A204.1 (cell line): ENCODE results near the gene ZNF155.
A peak's percentile ranks its signal among the peaks of the same experiment; 100 is the strongest.
"Not testable (repeated sequence)": the region's sequence is repeated elsewhere in the genome, so short reads cannot be mapped to it uniquely, and the experiment has no call there.

Experiments used
- FAIRE-seq: peaks from 2 replicates; lab custom pipeline; 2012; peaks lifted over from hg19 to GRCh38; lab: Jason Lieb, UNC

The ZNF155 gene

GRCh38 chr19:43983912-43984686 is at the start of gene ZNF155:
ZNF155 (plus strand) TSS chr19:43984188; CDS start chr19:43988544, 4,356 bp downstream.
- FAIRE-seq = peak; percentile 98

GRCh38 chr19:43934985-43935708 is 48.8 kb upstream of the ZNF155 start, which contains the start of gene ZNF45:
ZNF45 (minus strand) TSS chr19:43935282; CDS start chr19:43922185, 13,097 bp downstream.
- peak; percentile 70 for FAIRE-seq

DNA sequence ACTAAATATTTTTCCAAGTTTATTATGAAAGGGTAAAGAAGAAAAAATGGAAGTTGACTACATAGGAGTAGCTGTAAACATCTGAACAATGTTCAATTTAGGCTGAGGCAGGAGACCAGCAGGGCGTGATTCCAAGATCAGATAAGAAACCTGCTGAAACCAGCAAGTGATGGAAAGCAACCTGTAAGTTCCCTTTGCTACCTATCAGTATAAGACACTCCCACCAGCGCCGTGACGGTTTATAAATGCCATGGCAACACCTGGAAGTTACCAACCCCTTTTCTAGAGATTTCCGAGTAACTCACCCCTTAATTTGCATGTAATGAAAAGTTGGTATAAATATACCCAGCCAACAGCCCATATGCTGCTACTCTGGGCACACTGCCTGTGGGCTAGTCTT is 47.8 kb upstream of the ZNF155 start:
- no peak for FAIRE-seq

DNA sequence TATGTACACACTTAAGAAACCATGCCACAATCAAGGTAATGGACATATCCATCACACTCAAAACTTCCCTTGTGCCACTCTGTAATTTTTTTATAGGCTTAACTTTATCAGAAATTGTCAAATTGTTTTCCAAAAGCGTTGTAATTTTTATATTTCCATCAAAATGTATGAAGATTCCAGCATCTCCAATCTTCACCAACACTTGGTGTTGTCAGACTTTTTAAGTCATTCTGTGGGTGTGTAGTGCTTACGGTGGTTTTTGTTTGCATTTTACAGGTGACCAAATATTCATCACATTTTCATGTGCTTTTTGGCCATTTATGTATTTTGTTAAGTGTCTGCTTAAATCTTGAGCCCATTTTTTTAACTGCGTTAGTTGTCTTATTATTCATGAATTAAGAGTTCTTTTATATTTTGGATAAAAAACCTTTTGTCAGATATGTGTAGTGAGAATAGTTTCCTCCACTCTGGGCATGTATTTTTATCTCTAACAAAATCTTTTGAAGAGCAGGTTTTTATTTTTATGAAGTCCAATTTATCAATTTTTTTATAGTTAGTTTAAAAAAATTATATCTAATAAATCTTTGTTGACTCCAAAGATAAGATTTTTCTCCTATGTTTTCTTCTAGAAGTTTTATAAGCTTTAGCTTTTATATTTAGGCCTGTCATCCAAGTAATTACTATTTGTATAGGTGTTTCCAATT is 44.3 kb upstream of the ZNF155 start:
- FAIRE-seq = peak; percentile 85

GRCh38 chr19:43940719-43941118 is 43.3 kb upstream of the ZNF155 start:
- no peak for FAIRE-seq

DNA sequence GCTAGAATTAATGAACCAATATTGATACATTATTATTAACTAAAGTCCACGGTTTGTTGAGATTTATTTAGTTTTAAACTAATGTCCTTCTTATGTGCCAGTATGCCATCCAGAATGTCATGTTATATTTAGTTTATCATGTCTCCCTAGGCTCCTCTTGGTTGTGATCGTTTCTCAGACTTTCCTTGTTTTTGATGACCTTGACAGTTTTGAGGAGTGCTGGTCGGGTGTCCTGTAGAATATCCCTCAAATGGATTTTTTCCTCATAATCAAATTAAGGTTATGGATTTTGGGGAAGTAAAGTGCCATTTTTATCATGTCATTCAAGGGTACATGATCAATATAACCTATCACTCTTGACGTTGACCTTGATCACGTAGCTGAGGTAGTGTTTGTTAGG is 42.8 kb upstream of the ZNF155 start:
- no peak for FAIRE-seq

DNA sequence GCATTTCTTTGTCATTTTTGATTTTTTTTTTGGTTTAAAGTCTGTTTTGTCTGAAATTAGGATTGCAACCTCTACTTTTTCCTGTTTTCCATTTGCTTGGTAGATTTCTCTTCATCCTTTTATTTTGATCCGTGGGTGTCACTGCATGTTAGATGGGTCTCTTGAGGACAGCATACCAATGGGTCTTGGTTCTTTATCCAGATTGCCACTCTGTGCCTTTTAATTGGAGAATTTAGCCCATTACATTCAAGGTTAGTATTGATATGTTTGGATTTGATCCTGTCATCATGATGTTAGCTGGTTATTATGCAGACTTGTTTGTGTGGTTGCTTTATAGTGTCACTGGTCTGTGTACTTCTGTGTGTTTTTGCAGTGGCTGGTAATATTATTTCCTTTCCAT is 36.6 kb upstream of the ZNF155 start:
- not testable (repeated sequence) for FAIRE-seq

- not testable (repeated sequence) for FAIRE-seq
Observed at GRCh38 chr19:43949803-43950202, 34.2 kb upstream of the ZNF155 start.

DNA sequence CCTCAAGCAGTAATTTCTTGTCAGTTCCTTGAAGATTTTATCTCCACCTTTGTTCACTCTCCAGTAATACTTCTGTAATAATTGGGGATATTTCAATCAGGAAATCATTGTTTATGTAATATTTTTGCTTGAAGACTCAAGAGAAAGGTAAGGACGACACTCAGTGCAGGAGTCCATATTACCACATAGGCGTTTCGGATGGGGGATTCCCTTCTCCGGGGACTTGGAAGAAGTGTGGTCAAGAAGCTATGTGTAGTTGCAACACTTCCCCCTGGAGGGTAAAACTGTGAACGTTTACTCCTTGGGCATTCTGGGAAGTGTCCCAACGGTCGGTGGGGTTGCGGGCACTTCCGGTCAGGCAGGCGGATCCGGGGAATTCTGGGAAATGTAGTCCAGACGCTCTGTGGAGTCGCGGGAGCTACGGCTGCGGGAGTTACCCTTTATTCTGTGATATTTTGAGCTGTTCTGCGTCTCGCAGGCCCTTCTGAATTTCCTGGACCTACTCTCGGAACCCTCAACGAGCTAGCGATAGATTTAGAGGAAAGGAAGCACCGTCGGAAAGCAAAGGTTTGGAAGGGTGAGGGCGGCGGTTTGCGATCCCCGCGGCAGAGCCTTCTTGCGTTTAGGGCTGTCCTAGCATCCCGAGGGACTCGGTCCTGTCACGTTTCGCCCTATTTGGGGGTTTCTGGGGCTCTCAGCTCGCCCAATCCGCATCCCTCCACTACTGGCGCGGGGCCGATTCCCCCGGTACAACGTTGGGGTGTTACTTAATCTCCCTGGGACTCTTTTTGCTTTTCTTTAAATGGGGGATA is 32.9 kb upstream of the ZNF155 start, which contains the start of gene ZNF221:
TSS of gene ZNF221 (plus strand) at position 395 of the 812 bp plus-strand sequence. CDS start 11,499 bp downstream, outside the sequence.
- FAIRE-seq = peak; percentile 97

GRCh38 chr19:43956827-43957226 is 27.2 kb upstream of the ZNF155 start:
- FAIRE-seq = no peak

- FAIRE-seq = no peak
Observed at GRCh38 chr19:43957891-43958290, 26.1 kb upstream of the ZNF155 start.

- FAIRE-seq = no peak
Observed at GRCh38 chr19:43960411-43960810, 23.6 kb upstream of the ZNF155 start.

GRCh38 chr19:43966079-43966694 is 17.8 kb upstream of the ZNF155 start:
- no peak for FAIRE-seq

DNA sequence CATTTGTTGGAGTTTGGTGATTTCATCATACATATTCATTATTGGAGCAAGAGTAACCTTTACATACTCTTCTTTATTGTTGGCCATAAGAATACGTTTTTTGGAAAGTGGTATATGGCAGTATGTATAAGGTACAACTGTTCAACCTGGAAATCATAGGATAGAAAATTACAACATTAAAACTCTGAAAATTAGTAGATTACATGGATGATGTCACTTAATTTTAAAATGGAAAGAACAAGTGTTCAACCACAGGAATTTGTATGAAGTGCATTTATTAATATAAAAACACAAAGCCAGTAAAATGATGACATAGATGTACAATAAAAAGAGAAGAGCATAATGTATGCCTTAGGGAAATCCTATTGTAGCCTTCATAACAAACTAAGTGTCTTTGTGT is 7.3 kb upstream of the ZNF155 start:
- peak; percentile 9 for FAIRE-seq

DNA sequence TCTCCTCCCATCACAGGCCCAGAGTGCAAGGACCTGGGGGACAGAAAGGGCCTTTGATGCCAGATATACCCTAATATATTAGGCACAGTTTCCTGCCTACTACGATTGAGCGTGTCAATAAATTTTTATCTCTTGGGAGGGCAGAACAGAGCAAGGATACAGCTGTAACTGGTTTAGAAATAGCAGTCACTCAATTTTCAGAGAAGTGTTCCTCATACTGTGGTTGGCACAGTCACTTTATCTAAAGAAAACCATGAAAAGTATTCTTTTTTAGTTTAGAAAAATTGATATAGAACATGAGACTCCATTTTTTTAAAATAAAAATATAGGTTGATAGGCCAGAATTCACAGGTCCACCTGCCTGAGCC is 460 bp upstream of the ZNF155 start:
- FAIRE-seq = no peak

DNA sequence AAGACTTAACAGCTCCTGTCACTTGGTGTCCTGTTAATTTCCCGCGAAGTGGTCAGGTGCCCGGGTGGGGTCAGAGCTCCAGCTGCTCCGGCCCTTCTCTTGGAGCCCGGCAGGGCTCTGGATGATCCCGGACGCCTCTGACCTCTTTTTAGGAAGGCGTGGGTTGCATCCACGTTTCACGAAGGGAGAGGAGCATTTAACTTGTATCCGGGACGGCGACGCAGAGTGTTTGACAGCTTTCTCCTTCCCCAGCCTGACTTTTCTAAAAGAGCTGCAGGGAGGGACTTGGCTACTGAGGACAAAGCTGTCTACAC is 656 bp downstream of the ZNF155 start:
- FAIRE-seq = no peak

DNA sequence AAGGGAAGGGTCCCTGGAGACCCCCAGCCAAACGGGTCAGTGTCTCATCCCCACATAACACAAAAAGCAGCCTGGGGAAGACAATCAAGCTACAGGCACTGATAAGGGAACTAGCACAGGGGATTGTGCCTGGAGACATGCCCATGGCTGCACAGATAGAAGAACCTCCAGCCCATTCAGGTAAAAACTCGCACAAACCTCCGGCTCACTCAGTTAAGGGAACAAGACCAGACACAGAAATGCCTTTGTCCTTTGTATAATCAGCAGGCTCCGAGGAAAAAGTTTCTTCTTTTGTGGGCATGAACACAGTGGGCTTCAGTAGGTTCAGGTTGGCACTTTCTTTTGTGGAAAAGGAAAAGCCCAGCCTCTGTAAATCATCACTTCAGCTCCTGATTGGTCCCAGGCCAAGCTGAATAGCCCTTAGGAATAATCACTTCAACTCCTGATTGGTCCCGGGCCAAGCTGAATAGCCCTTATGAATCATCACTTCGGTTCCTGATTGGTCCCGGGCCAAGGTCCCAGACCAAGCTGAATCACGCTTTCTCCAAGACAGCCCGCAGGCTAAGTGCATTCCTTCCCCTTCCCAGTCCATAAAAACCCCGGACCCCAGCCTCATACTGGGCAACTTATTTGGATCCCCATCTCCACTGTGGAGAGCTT is 13.8 kb downstream of the ZNF155 start:
- FAIRE-seq = no peak

DNA sequence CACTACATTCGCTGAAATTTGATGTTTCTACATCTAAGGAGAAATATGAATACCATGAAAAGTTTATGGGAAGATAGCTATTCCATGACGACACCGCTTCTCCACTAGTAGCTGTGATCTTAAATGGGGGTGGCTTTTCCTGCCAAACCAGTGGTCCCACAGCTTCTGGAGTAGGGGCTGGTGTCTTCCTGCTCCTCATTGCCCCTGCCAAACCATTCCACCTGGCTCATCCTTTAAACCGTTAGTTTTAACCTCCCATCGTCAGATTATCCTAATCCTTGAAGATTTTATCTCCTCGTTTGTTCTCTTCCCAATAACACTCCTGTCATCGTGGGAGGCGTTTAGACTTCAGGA is 18.2 kb downstream of the ZNF155 start:
- FAIRE-seq = no peak

DNA sequence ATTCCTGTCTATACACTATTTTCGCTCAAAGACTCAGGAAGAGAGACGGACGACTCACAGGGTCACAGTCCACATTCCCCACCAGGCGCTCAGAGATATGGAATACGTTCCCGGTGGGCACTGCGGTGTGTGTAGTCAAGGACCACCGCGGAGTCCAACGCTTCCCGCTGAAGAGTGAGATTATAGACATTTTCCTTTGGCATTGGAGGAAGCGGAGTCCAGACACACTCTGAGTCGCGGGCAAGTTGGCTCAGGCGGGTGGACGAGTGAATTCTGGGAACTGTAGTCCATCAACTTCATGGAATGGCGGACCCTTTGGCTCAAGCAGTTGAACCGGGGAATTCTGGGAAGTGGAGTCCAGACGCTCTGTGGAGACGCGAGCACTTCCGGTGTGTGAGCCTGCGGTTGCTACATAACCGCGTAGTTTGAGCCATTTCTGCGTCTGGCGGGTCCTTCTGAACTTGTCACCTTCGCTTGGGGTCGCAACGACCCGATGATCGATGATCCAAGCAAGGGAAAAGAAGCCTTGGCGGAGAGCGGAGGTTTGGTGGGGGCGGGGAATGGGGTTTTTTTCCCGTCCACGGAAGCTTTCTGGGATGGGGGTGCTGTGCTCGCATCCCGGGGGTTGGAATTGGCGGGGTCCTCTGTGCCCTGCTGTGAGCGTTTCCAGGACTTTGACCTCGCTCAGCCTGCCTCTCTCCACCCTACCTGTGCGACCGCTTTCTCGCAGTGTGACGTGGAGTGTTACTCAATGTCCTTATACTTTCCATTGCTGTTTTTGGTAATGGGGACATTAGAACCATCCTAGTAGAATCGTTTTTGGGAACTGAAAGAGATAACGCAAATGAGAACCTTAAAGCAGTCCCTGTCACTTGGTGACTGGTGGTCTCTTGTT is 18.8 kb downstream of the ZNF155 start, which contains the start of gene ZNF230:
TSS of gene ZNF230 (plus strand) at position 392 of the 895 bp plus-strand sequence. CDS start 4,122 bp downstream, outside the sequence.
- peak; percentile 98 for FAIRE-seq

GRCh38 chr19:44003461-44004009 is 19.5 kb downstream of the ZNF155 start:
- FAIRE-seq = no peak
